Calu3 (cell line): ENCODE results near the gene AKAP9. TPM values are rescaled to one million over a fixed set of nuclear protein-coding genes. Genes with fewer than 3 reads are reported as not detected.

ENCODE experiments used
- BruUV-seq: library from RNA; stranded (reverse); fragments of 400-500 nt; replicated peaks from 2 replicates; lab custom pipeline; 2021; lab: Mats Ljungman, UMichigan
- CTCF ChIA-PET: fragments of 300-600 bp; sonication (Branson Sonifier 250); formaldehyde crosslinking; loops from one replicate; lab custom pipeline; 2022; ENCODE audit warnings: antibody characterized with exemption; lab: Charles Lee
- DNase-seq: peaks from one replicate; pipeline ENCODE4 v3.0.0; 2022
- H3K27ac Mint-ChIP-seq: one replicate; pipeline ENCODE4 v1.8.0; 2022; ENCODE audit warnings: mixed read lengths; ENCODE audit not compliant: unreplicated experiment
- H3K27me3 Mint-ChIP-seq: one replicate; pipeline ENCODE4 v1.8.0; 2022; ENCODE audit warnings: mixed read lengths; ENCODE audit not compliant: unreplicated experiment
- H3K36me3 Mint-ChIP-seq: one replicate; pipeline ENCODE4 v1.8.0; 2022; ENCODE audit warnings: mild to moderate bottlenecking, moderate library complexity, mixed read lengths; ENCODE audit not compliant: insufficient read depth, unreplicated experiment
- H3K4me1 Mint-ChIP-seq: one replicate; pipeline ENCODE4 v1.8.0; 2022; ENCODE audit warnings: mild to moderate bottlenecking, low read depth, mixed read lengths; ENCODE audit not compliant: unreplicated experiment
- H3K4me3 Mint-ChIP-seq: one replicate; pipeline ENCODE4 v1.8.0; 2022; ENCODE audit warnings: mild to moderate bottlenecking, low read depth, moderate library complexity, mixed read lengths; ENCODE audit not compliant: unreplicated experiment
- H3K9me3 Mint-ChIP-seq: one replicate; pipeline ENCODE4 v1.8.0; 2022; ENCODE audit warnings: low read depth, mixed read lengths; ENCODE audit not compliant: unreplicated experiment
- intact Hi-C: fragments of 100-400 bp; cut with micrococcal nuclease; formaldehyde crosslinking; loops from one replicate; pipeline ENCODE4 v1.10.0; 2022; ENCODE audit not compliant: unreplicated experiment
- total RNA-seq: library from RNA; stranded (reverse); gene quantifications from 2 replicates; pipeline ENCODE4 v1.2.3, GENCODE V29; 2022
- TF ChIP-seq, protein P1 (sequence below): fragments of 200-600 bp; IDR thresholded peaks from one replicate; pipeline ENCODE4 v1.8.0; 2022; ENCODE audit warnings: antibody characterized with exemption; ENCODE audit not compliant: unreplicated experiment

Gene AKAP9
- total RNA-seq, 1 experiment from 2014 or later: 33.4 TPM

DNA sequence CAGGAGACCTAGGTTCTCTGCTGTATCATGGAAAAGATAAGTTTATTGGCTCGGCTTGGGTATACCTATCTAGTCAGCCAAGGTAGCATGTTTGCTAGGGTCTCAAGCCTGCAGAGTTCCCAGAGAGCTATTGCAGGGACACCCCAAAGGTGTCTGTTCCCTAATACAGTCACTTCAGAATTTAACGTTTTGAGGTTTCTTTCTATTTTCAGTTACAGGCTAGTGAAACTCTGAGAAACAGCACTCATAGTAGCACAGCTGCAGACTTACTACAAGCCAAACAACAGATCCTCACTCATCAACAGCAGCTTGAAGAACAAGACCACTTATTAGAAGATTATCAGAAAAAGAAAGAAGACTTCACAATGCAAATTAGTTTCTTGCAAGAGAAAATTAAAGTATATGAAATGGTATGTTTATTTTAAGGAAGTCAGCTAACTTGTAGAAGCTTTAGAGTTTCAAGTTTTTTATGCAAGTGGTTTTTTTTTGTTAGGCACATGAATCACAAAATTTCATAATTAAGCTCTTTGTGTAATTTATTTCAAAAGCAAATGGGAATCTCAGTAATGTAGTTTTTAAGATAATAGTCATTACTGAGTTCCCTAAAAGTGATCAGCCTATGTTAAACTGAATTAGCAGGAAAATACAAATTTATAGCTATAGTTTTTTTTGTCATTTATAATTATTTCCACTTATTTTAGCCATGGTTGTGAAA lies 54.9 kb downstream of the AKAP9 start:
- BruUV-seq: no TSS peak
- H3K4me1 Mint-ChIP-seq: no peaks in the 10 kb centered on the region
- intact Hi-C loops: no loop called here
- no peaks in the 10 kb centered on the region for H3K9me3 Mint-ChIP-seq
- TF ChIP-seq, protein P1, sequence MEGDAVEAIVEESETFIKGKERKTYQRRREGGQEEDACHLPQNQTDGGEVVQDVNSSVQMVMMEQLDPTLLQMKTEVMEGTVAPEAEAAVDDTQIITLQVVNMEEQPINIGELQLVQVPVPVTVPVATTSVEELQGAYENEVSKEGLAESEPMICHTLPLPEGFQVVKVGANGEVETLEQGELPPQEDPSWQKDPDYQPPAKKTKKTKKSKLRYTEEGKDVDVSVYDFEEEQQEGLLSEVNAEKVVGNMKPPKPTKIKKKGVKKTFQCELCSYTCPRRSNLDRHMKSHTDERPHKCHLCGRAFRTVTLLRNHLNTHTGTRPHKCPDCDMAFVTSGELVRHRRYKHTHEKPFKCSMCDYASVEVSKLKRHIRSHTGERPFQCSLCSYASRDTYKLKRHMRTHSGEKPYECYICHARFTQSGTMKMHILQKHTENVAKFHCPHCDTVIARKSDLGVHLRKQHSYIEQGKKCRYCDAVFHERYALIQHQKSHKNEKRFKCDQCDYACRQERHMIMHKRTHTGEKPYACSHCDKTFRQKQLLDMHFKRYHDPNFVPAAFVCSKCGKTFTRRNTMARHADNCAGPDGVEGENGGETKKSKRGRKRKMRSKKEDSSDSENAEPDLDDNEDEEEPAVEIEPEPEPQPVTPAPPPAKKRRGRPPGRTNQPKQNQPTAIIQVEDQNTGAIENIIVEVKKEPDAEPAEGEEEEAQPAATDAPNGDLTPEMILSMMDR: no peak
- no peak for DNase-seq
- H3K27me3 Mint-ChIP-seq: no peaks in the 10 kb centered on the region
- no peak overlapping the region for H3K27ac Mint-ChIP-seq
- peaks cover 6% of the 10 kb centered on the region for H3K36me3 Mint-ChIP-seq
- CTCF ChIA-PET: no interaction called here
- H3K4me3 Mint-ChIP-seq: no peak overlapping the region

DNA sequence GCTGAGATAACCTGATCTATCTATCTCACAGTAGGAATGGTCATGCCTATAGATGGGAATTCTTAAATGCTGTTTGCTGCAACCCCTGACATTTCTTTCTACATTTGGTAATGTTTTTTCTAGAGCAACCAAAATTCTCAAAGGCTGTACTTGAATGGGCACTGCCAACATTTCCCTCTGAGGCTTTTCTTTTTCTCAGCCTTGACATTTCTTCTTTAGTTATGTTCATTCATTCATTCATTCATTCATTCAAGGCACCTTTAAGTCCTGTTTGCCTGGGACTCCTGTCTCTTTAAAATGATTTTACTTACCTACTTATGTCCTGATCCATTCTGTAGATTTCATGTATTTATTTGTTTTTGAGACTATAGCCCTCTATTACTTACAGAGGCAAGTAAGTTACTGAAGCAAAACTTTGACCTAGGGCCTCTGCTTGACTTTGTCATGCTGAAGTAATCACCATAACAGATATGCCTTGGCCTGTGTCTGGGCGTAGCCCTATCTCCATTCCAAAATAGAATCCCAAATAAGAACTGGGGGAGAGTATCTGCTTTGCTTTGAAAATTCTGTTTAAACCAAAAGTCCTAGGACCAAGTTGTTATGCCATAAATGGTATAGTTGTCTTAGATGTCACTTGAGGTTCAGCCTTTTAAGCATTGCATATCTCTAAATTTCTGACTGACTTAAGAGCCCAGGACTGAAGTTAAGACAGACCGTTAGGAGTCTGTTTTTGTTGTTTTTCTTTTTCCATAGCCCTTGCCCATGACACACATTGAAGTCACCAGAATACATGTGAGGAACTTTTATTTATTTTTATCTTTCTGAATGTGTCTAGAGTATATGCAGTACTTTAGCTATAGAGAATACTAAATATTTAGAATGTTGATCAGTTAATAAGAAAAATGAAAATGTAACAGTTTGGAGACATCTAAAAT lies 59.2 kb downstream of the AKAP9 start:
- CTCF ChIA-PET: no interaction called here
- Mint-ChIP-seq H3K27me3 (no peaks in the 10 kb centered on the region), H3K4me1 (no peaks in the 10 kb centered on the region), H3K36me3 (peaks cover 6% of the 10 kb centered on the region), H3K4me3 (no peak overlapping the region), H3K27ac (no peak overlapping the region), H3K9me3 (no peaks in the 10 kb centered on the region)
- TF ChIP-seq, protein P1: no peak
- no TSS peak for BruUV-seq
- intact Hi-C loops: no loop called here
- DNase-seq: no peak

DNA sequence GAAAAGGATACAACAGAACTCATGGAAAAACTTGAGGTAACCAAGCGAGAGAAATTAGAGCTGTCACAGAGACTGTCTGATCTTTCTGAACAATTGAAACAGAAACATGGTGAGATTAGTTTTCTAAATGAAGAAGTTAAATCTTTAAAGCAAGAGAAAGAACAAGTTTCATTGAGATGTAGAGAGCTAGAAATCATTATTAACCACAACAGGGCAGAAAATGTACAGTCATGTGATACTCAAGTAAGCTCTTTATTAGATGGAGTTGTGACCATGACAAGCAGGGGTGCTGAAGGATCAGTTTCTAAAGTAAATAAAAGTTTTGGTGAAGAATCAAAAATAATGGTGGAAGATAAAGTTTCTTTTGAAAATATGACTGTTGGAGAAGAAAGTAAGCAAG lies 62.1 kb downstream of the AKAP9 start:
- Mint-ChIP-seq H3K4me1 (no peaks in the 10 kb centered on the region), H3K27ac (no peak overlapping the region), H3K27me3 (no peaks in the 10 kb centered on the region), H3K9me3 (peaks cover 3% of the 10 kb centered on the region), H3K4me3 (no peak overlapping the region), H3K36me3 (peaks cover 5% of the 10 kb centered on the region)
- intact Hi-C loops: no loop called here
- no TSS peak for BruUV-seq
- no peak for DNase-seq
- TF ChIP-seq, protein P1: no peak
- CTCF ChIA-PET: no interaction called here

DNA sequence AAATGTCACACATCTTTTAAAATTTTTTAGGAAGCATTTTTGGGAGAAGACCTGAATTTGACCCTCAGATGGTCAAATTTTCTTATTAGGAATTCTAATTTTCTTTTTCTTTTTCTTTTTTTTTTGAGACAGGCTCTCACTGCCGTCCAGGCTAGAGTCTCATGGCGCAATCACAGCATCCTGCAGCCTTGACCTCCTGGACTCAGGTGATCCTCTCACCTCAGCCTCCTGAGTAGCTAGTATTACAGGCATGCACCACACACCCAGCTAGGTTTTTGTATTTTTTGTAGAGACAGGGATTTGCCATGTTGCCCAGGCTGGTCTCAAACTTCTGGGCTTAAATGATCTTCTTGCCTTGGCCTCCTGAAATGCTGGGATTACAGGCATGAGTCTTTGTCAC lies 65.4 kb downstream of the AKAP9 start:
- Mint-ChIP-seq H3K36me3 (peaks cover 5% of the 10 kb centered on the region), H3K27ac (no peak overlapping the region), H3K9me3 (peaks cover 3% of the 10 kb centered on the region), H3K27me3 (no peaks in the 10 kb centered on the region), H3K4me1 (no peaks in the 10 kb centered on the region), H3K4me3 (no peak overlapping the region)
- intact Hi-C loops: no loop called here
- TF ChIP-seq, protein P1: no peak
- BruUV-seq: no TSS peak
- no peak for DNase-seq
- CTCF ChIA-PET: no interaction called here
